Endothelial cell of umbilical vein (primary cell): Measurements from ENCODE around the gene CC2D2A. TPM values are rescaled to one million over a fixed set of nuclear protein-coding genes. Genes with fewer than 3 reads are reported as not detected.

Experiments
- BruUV-seq: library from RNA; stranded (reverse); fragments of 400-500 nt; replicated peaks from 2 replicates; lab custom pipeline; 2021; lab: Mats Ljungman, UMichigan
- CTCF ChIA-PET: fragments of 300-600, 350-600 bp; sonication (Branson Sonifier 250); formaldehyde crosslinking; loops from one replicate; lab custom pipeline; 2021; ENCODE audit warnings: antibody characterized with exemption, inconsistent platforms; lab: Charles Lee
- POLR2A ChIA-PET: fragments of 300-600, 350-600 bp; sonication (Branson Sonifier 250); formaldehyde crosslinking; loops from one replicate; lab custom pipeline; 2021; ENCODE audit warnings: antibody characterized with exemption, inconsistent platforms; lab: Charles Lee
- DNase-seq: peaks from one replicate; pipeline ENCODE4 v3.0.0-alpha.2; 2011; ENCODE audit warnings: low read depth, low spot score
- FAIRE-seq: peaks from 2 replicates; lab custom pipeline; 2011; peaks lifted over from hg19 to GRCh38; lab: Jason Lieb, UNC
- H2AFZ ChIP-seq: 2 replicates; pipeline ENCODE4 v1.6.0; 2012; ENCODE audit warnings: low read depth, low read length, control low read depth, inconsistent platforms
- H3K27ac ChIP-seq: 2 replicates; pipeline ENCODE4 v1.5.1; 2011; ENCODE audit warnings: low read depth, mild to moderate bottlenecking, control low read depth, low read length, moderate library complexity; ENCODE audit not compliant: insufficient read depth
- H3K27me3 ChIP-seq, 2 experiments: 2 replicates each; pipeline versions ENCODE4 v1.6.0 to v1.6.1; 2011; ENCODE audit warnings: low read length in 2 of 2, mixed read lengths in 1 of 2; ENCODE audit not compliant: control insufficient read depth in 2 of 2, insufficient read depth in 2 of 2
- H3K36me3 ChIP-seq, 2 experiments: 2 replicates in 1 of 2; 3 replicates in 1 of 2; pipeline ENCODE4 v1.5.1; 2011; ENCODE audit warnings: low read length in 2 of 2, mild to moderate bottlenecking in 1 of 2, moderate library complexity in 1 of 2; ENCODE audit not compliant: control insufficient read depth in 2 of 2, insufficient read depth in 2 of 2; ENCODE audit errors: extremely low read depth in 1 of 2
- H3K4me1 ChIP-seq: 3 replicates; pipeline ENCODE4 v1.5.1; 2011; ENCODE audit warnings: mild to moderate bottlenecking, low read length; ENCODE audit not compliant: control insufficient read depth, insufficient read depth; ENCODE audit errors: extremely low read depth
- H3K4me2 ChIP-seq: 2 replicates; pipeline ENCODE4 v1.6.1; 2011; ENCODE audit warnings: low read length, control low read depth, mixed read lengths; ENCODE audit not compliant: insufficient read depth
- H3K4me3 ChIP-seq, 3 experiments: fragments of 200-600 bp in 1 of 3; sonication (generic), shearing (Covaris generic) in 1 of 3; replicated peaks in 1 of 3; 2 replicates each; pipeline ENCODE4 v1.5.1; 2011 to 2016; ENCODE audit warnings: control low read depth in 3 of 3, low read length in 3 of 3, mild to moderate bottlenecking in 2 of 3, inconsistent platforms in 1 of 3, low read depth in 1 of 3, moderate library complexity in 1 of 3; ENCODE audit not compliant: insufficient read depth in 1 of 3
- H3K79me2 ChIP-seq: 2 replicates; pipeline ENCODE4 v1.6.0; 2012; ENCODE audit warnings: low read length, inconsistent platforms; ENCODE audit not compliant: control insufficient read depth, insufficient read depth
- H3K9ac ChIP-seq: replicated peaks from 2 replicates; pipeline ENCODE3; 2011; ENCODE audit warnings: low read length, control low read depth; ENCODE audit not compliant: insufficient read depth; ENCODE audit errors: extremely low read depth
- H3K9me1 ChIP-seq: replicated peaks from 3 replicates; pipeline ENCODE4 v1.6.0; 2011; ENCODE audit warnings: mild to moderate bottlenecking, low read length; ENCODE audit not compliant: control insufficient read depth, insufficient read depth; ENCODE audit errors: extremely low read depth
- H3K9me3 ChIP-seq: replicated peaks from 2 replicates; pipeline ENCODE4 v1.5.1; 2012; ENCODE audit warnings: low read length, inconsistent platforms; ENCODE audit not compliant: control insufficient read depth, insufficient read depth
- H4K20me1 ChIP-seq: replicated peaks from 2 replicates; pipeline ENCODE3; 2011; ENCODE audit warnings: mild to moderate bottlenecking, low read length; ENCODE audit not compliant: control insufficient read depth, insufficient read depth; ENCODE audit errors: extremely low read depth
- FOS ChIP-seq: IDR thresholded peaks from 2 replicates; pipeline ENCODE4 v1.6.1; 2011; ENCODE audit warnings: mild to moderate bottlenecking, low read length, moderate library complexity, borderline replicate concordance; ENCODE audit not compliant: insufficient read depth
- GATA2 ChIP-seq: IDR thresholded peaks from 2 replicates; pipeline ENCODE4 v1.7.0; 2011; ENCODE audit warnings: low read depth, mild to moderate bottlenecking, moderate library complexity, mixed read lengths, low read length; ENCODE audit not compliant: insufficient read length, insufficient read depth
- JUN ChIP-seq: IDR thresholded peaks from 2 replicates; pipeline ENCODE4 v1.6.1; 2011; ENCODE audit warnings: borderline replicate concordance, low read depth; ENCODE audit not compliant: insufficient read length, insufficient read depth
- MYC ChIP-seq: IDR thresholded peaks from one replicate; pipeline ENCODE4 v1.6.1; 2011; ENCODE audit warnings: mild to moderate bottlenecking, low read depth, low read length
- POLR2A ChIP-seq: IDR thresholded peaks from 2 replicates; pipeline ENCODE4 v1.6.1; 2012; ENCODE audit warnings: low read depth, mild to moderate bottlenecking, control low read depth, low read length
- POLR2AphosphoS5 ChIP-seq: IDR thresholded peaks from 2 replicates; pipeline ENCODE4 v1.6.1; 2012; ENCODE audit warnings: low read depth, mild to moderate bottlenecking, control low read depth, low read length, moderate library complexity; ENCODE audit not compliant: insufficient read depth
- dilution Hi-C: fragments of 300-500 bp; cut with MboI; formaldehyde crosslinking; loops from one replicate; pipeline ENCODE4 v1.15.0; 2019; ENCODE audit warnings: low sequenced_read_pairs; ENCODE audit not compliant: extremely low pct_ligation_motif_present
- intact Hi-C: fragments of 100-400 bp; cut with micrococcal nuclease; formaldehyde crosslinking; loops from one replicate; pipeline ENCODE4 v1.10.0; 2022
- polyA plus RNA-seq, 4 experiments: library from polyadenylated mRNA; depleted of rRNA in 3 of 4; stranded (reverse) in 3 of 4; unstranded in 1 of 4; fragments of >200 nt; gene quantifications; 2 replicates each; pipeline versions ENCODE4 v1.2.1 to v1.2.3, GENCODE V29; 2011 to 2012; ENCODE audit warnings: missing spikeins in 1 of 4
- total RNA-seq: library from RNA; stranded (reverse); gene quantifications from 2 replicates; pipeline ENCODE4 v1.2.3, GENCODE V29; 2021
- TF ChIP-seq, protein P1 (sequence below): IDR thresholded peaks from 2 replicates; pipeline ENCODE4 v1.6.1; 2011; ENCODE audit not compliant: insufficient read depth, insufficient read length
- TF ChIP-seq, protein P2 (sequence below), 2 donors: IDR thresholded peaks; 1 replicate in 1 of 2; 2 replicates in 1 of 2; pipeline ENCODE4 v1.5.1; 2011; ENCODE audit warnings: low read length in 2 of 2, mild to moderate bottlenecking in 2 of 2, moderate library complexity in 2 of 2, control low read depth in 1 of 2, inconsistent platforms in 1 of 2, low read depth in 1 of 2; ENCODE audit not compliant: insufficient read depth in 1 of 2; ENCODE audit errors: extremely low read depth in 1 of 2

CC2D2A gene
- total and polyA plus RNA-seq, 2 donors (not counting 3 experiments of a cell fraction or from before 2014, with no cell fraction given): 10.2 to 22.4 TPM

DNA sequence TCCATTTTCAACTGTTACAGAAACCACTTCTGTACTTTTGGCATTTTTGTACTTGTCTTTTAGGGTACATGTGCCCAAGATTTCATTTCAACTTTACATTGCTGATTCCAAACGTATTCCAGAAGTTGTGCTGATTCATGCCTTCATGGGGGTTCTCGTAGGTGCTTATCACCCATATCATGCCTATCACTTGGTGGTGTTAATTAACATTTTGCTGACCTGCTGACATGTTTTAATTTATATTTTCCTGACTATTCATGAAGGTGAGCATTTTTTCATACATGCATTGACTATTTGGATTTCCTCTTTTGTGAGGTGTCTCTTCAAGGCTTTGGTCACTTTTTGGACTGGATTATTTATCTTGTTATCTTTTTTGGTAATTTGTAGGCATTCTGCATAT, 64.1 kb downstream of the CC2D2A start:
- Histone ChIP-seq H3K9me3 (no peaks in the 10 kb centered on the region), H3K4me2 (no peak overlapping the region), H3K4me1 (no peaks in the 10 kb centered on the region), H3K9ac (no peak overlapping the region), H3K27ac (no peak overlapping the region), H3K27me3 (no peaks in the 10 kb centered on the region), H3K4me3 (no peak overlapping the region), H2AFZ (no peak overlapping the region), H3K36me3 (peaks cover 0 to 3% of the 10 kb centered on the region in 2 experiments), H4K20me1 (no peaks in the 10 kb centered on the region), H3K79me2 (no peaks in the 10 kb centered on the region), H3K9me1 (no peaks in the 10 kb centered on the region)
- ChIA-PET CTCF (interaction anchor here (1.3 kb wide), 1 partner anchor 118 kb away, joined by 3 read pairs; no protein-coding TSS in a partner anchor), POLR2A (no interaction called here)
- no TSS peak for BruUV-seq
- TF ChIP-seq FOS (no peak), MYC (no peak), POLR2A (no peak), JUN (no peak), GATA2 (no peak), POLR2AphosphoS5 (no peak)
- TF ChIP-seq, protein P1, sequence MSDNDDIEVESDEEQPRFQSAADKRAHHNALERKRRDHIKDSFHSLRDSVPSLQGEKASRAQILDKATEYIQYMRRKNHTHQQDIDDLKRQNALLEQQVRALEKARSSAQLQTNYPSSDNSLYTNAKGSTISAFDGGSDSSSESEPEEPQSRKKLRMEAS: no peak
- TF ChIP-seq, protein P2, sequence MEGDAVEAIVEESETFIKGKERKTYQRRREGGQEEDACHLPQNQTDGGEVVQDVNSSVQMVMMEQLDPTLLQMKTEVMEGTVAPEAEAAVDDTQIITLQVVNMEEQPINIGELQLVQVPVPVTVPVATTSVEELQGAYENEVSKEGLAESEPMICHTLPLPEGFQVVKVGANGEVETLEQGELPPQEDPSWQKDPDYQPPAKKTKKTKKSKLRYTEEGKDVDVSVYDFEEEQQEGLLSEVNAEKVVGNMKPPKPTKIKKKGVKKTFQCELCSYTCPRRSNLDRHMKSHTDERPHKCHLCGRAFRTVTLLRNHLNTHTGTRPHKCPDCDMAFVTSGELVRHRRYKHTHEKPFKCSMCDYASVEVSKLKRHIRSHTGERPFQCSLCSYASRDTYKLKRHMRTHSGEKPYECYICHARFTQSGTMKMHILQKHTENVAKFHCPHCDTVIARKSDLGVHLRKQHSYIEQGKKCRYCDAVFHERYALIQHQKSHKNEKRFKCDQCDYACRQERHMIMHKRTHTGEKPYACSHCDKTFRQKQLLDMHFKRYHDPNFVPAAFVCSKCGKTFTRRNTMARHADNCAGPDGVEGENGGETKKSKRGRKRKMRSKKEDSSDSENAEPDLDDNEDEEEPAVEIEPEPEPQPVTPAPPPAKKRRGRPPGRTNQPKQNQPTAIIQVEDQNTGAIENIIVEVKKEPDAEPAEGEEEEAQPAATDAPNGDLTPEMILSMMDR (IDR thresholded peaks at IDR 0.05; ENCODE audit: extremely low read depth in 1 of 2, insufficient read depth in 1 of 2, low read depth in 1 of 2, low read length in 2 of 2): no peak
- dilution Hi-C loops (no loop called here), intact Hi-C loops (no loop called here)
- FAIRE-seq (no peak), DNase-seq (no peak)
